GM12878 (cell line): ENCODE results near the gene LMTK3. TPM values are rescaled to one million over a fixed set of nuclear protein-coding genes. Genes with fewer than 3 reads are reported as not detected.

Experiments used
- ATAC-seq: fragments of 200-7000 bp; cut with Tn5 transposase; 3 replicates; pipeline ENCODE4 v1.9.1; 2020; ENCODE audit warnings: mild to moderate bottlenecking, moderate library complexity
- BruUV-seq: library from RNA; stranded (reverse); fragments of 400-500 nt; replicated peaks from 2 replicates; lab custom pipeline; 2021; lab: Mats Ljungman, UMichigan
- CTCF ChIA-PET: fragments of 300-600 bp; sonication (Branson Sonifier 250); formaldehyde crosslinking; extraction: SDS; loops from one replicate; lab custom pipeline; 2021; ENCODE audit warnings: inconsistent platforms; lab: Yijun Ruan, JAX
- POLR2A ChIA-PET: fragments of 350-600 bp; formaldehyde crosslinking; extraction: SDS; loops from one replicate; lab custom pipeline; 2021; ENCODE audit warnings: inconsistent platforms; lab: Charles Lee
- RAD21 ChIA-PET: fragments of 300-600 bp; sonication (Branson Sonifier 250); formaldehyde crosslinking; loops from one replicate; lab custom pipeline; 2023; ENCODE audit warnings: antibody characterized with exemption; ENCODE audit not compliant: unreplicated experiment; lab: Charles Lee
- SMC1A ChIA-PET: fragments of 300-600 bp; sonication (Branson Sonifier 250); formaldehyde crosslinking; loops from one replicate; lab custom pipeline; 2023; ENCODE audit not compliant: unreplicated experiment, uncharacterized antibody; lab: Charles Lee
- DNase-seq: peaks from one replicate; pipeline ENCODE4 v3.0.0-alpha.2; 2011; ENCODE audit warnings: low read depth, low spot score
- FAIRE-seq: peaks from 3 replicates; lab custom pipeline; 2011; peaks lifted over from hg19 to GRCh38; lab: Jason Lieb, UNC
- H2AFZ ChIP-seq: 2 replicates; pipeline ENCODE4 v1.6.0; 2011; ENCODE audit warnings: low read depth, low read length, control low read depth; ENCODE audit not compliant: control insufficient read depth
- H3K27ac ChIP-seq: 2 replicates; pipeline ENCODE4 v1.5.1; 2011; ENCODE audit warnings: control low read depth; ENCODE audit not compliant: control insufficient read depth, insufficient read depth
- H3K27me3 ChIP-seq, 2 experiments: replicated peaks in 1 of 2; 2 replicates each; pipeline versions ENCODE4 v1.6.0 to v1.6.1; 2011; ENCODE audit warnings: low read length in 1 of 2; ENCODE audit not compliant: control insufficient read depth in 2 of 2, insufficient read depth in 2 of 2
- H3K36me3 ChIP-seq, 2 experiments: 2 replicates each; pipeline ENCODE4 v1.5.1; 2011; ENCODE audit warnings: low read length in 1 of 2; ENCODE audit not compliant: control insufficient read depth in 2 of 2, insufficient read depth in 2 of 2
- H3K4me1 ChIP-seq: 2 replicates; pipeline ENCODE4 v1.6.1; 2011; ENCODE audit warnings: mild to moderate bottlenecking, low read length, moderate library complexity, mixed read lengths; ENCODE audit not compliant: control insufficient read depth, insufficient read depth
- H3K4me2 ChIP-seq: 2 replicates; pipeline ENCODE4 v1.6.0; 2011; ENCODE audit warnings: control low read depth; ENCODE audit not compliant: control insufficient read depth, insufficient read depth
- H3K4me3 ChIP-seq: fragments of 200-600 bp; sonication (generic); 2 replicates; pipeline ENCODE4 v1.5.1; 2016
- H3K79me2 ChIP-seq: 2 replicates; pipeline ENCODE4 v1.6.0; 2011; ENCODE audit warnings: low read length; ENCODE audit not compliant: control insufficient read depth, insufficient read depth
- H3K9ac ChIP-seq: 2 replicates; pipeline ENCODE4 v1.8.0; 2011; ENCODE audit warnings: low read length, control low read depth, mixed read lengths; ENCODE audit not compliant: control insufficient read depth, insufficient read depth
- H3K9me3 ChIP-seq: replicated peaks from 3 replicates; pipeline ENCODE4 v1.5.1; 2011; ENCODE audit warnings: mild to moderate bottlenecking, low read length; ENCODE audit not compliant: control insufficient read depth, insufficient read depth
- H4K20me1 ChIP-seq: 2 replicates; pipeline ENCODE4 v1.6.0; 2011; ENCODE audit not compliant: control insufficient read depth, insufficient read depth
- BRCA1 ChIP-seq: IDR thresholded peaks from 2 replicates; pipeline ENCODE4 v1.6.1; 2011; ENCODE audit warnings: low read depth, low read length, improper control_type of control experiment
- CHD2 ChIP-seq: IDR thresholded peaks from 2 replicates; pipeline ENCODE4 v1.6.1; 2011; ENCODE audit warnings: low read depth, low read length, improper control_type of control experiment, borderline replicate concordance
- CUX1 ChIP-seq: IDR thresholded peaks from 2 replicates; pipeline ENCODE4 v1.6.1; 2012; ENCODE audit warnings: improper control_type of control experiment, low read depth, low read length; ENCODE audit not compliant: insufficient replicate concordance
- EP300 ChIP-seq, 2 experiments: fragments of 150-350 bp in 1 of 2; IDR thresholded peaks; 2 replicates each; pipeline ENCODE4 v1.6.1; 2011 to 2012; ENCODE audit warnings: low read depth in 2 of 2, low read length in 2 of 2, borderline replicate concordance in 1 of 2, improper control_type of control experiment in 1 of 2, inconsistent platforms in 1 of 2; ENCODE audit not compliant: control insufficient read depth in 1 of 2
- IKZF1 ChIP-seq: fragments of 450-650 bp; conservative IDR thresholded peaks from 2 replicates; pipeline ENCODE4 v1.6.1; 2017; ENCODE audit warnings: antibody characterized with exemption, mild to moderate bottlenecking
- MYC ChIP-seq: IDR thresholded peaks from 2 replicates; pipeline ENCODE4 v1.6.1; 2011; ENCODE audit warnings: mild to moderate bottlenecking, low read length, moderate library complexity, inconsistent platforms; ENCODE audit not compliant: insufficient read depth, insufficient replicate concordance, insufficient read length, severe bottlenecking
- YY1 ChIP-seq: IDR thresholded peaks from 2 replicates; pipeline ENCODE4 v1.6.1; 2011; ENCODE audit warnings: low read depth, mild to moderate bottlenecking, low read length
- WGBS: methylation state at CpG from one replicate; pipeline ENCODE4 v1.1.6; 2016; ENCODE audit warnings: low lambda C conversion rate; ENCODE audit not compliant: insufficient replicate concordance, insufficient coverage; ENCODE audit errors: missing lambda C conversion rate; 5-methylcytosine and 5-hydroxymethylcytosine counted together
- in situ Hi-C: fragments of 300-500 bp; cut with MboI; formaldehyde crosslinking; loops from 9 replicates; pipeline ENCODE4 v1.14.3; 2018; ENCODE audit warnings: mixed read lengths
- intact Hi-C: fragments of 100-400 bp; cut with micrococcal nuclease; formaldehyde crosslinking; loops from one replicate; pipeline ENCODE4 v1.14.2; 2022; ENCODE audit not compliant: unreplicated experiment
- polyA plus RNA-seq, 11 experiments: library from polyadenylated mRNA; depleted of rRNA in 4 of 11; unstranded in 6 of 11; stranded (reverse) in 5 of 11; fragments of >200 nt; fragmentation: Nextera tagmentation in 4 of 11; fragmentation: Illumina TruSeq in 1 of 11; extraction: Ambion mirVana in 4 of 11; extraction: Trizol in 1 of 11; gene quantifications; 1 replicate in 1 of 11; 2 replicates in 10 of 11; pipeline versions ENCODE4 v1.2.1 to v1.2.3, GENCODE V29; 2011 to 2016; ENCODE audit warnings: inconsistent platforms in 2 of 11, missing spikeins in 2 of 11, low read depth in 1 of 11
- total RNA-seq, 4 experiments: library from RNA; depleted of rRNA in 3 of 4; stranded (reverse); fragments of >200 nt in 3 of 4; fragmentation: Illumina TruSeq in 1 of 4; extraction: Trizol in 1 of 4; gene quantifications; 2 replicates each; pipeline versions ENCODE4 v1.2.1 to v1.2.3, GENCODE V29; 2013 to 2021
- TF ChIP-seq, protein P1 (sequence below): fragments of 450-650 bp; IDR thresholded peaks from 2 replicates; pipeline ENCODE4 v1.6.1; 2018; ENCODE audit warnings: mild to moderate bottlenecking, low read depth, moderate library complexity; ENCODE audit not compliant: partially characterized antibody
- TF ChIP-seq, protein P2 (sequence below): fragments of 150-350 bp; IDR thresholded peaks from 2 replicates; pipeline ENCODE4 v1.6.1; 2014; ENCODE audit warnings: mild to moderate bottlenecking, low read depth, low read length
- TF ChIP-seq, protein P3 (sequence below): fragments of 450-650 bp; IDR thresholded peaks from 2 replicates; pipeline ENCODE4 v1.6.1; 2017; ENCODE audit warnings: borderline replicate concordance

Gene LMTK3
- total and polyA plus RNA-seq, 10 of the 15 experiments (the other 5 are each of a cell fraction or from before 2014, with no cell fraction given), result under 0.01 to 0.28 (median 0.04) TPM; not detected in 3

- H3K4me2 ChIP-seq, result no peak overlapping the region
- intact Hi-C loops (no loop called here), in situ Hi-C loops (no loop called here)
- ChIA-PET POLR2A (no interaction called here), CTCF (no interaction called here), SMC1A (no interaction called here), RAD21 (no interaction called here)
- no peaks in the 10 kb centered on the region for H3K27me3 ChIP-seq
- H3K9me3 ChIP-seq, result no peaks in the 10 kb centered on the region
- no peak overlapping the region for H3K27ac ChIP-seq
- WGBS, result 66% methylated on average over 28 of the region's 37 CpGs
- FAIRE-seq, result no peak
- H3K9ac ChIP-seq, result no peak overlapping the region
- no peak overlapping the region for H2AFZ ChIP-seq
- peaks cover 7% of the 10 kb centered on the region for H3K4me1 ChIP-seq
- no peaks in the 10 kb centered on the region for H3K79me2 ChIP-seq
- no peaks in the 10 kb centered on the region for H4K20me1 ChIP-seq
- H3K4me3 ChIP-seq, result no peak overlapping the region
- BruUV-seq, result no TSS peak
- no peaks in the 10 kb centered on the region for H3K36me3 ChIP-seq
- no peak for ATAC-seq
- no peak for DNase-seq
- TF ChIP-seq BRCA1, result no peak
- TF ChIP-seq, protein P1, sequence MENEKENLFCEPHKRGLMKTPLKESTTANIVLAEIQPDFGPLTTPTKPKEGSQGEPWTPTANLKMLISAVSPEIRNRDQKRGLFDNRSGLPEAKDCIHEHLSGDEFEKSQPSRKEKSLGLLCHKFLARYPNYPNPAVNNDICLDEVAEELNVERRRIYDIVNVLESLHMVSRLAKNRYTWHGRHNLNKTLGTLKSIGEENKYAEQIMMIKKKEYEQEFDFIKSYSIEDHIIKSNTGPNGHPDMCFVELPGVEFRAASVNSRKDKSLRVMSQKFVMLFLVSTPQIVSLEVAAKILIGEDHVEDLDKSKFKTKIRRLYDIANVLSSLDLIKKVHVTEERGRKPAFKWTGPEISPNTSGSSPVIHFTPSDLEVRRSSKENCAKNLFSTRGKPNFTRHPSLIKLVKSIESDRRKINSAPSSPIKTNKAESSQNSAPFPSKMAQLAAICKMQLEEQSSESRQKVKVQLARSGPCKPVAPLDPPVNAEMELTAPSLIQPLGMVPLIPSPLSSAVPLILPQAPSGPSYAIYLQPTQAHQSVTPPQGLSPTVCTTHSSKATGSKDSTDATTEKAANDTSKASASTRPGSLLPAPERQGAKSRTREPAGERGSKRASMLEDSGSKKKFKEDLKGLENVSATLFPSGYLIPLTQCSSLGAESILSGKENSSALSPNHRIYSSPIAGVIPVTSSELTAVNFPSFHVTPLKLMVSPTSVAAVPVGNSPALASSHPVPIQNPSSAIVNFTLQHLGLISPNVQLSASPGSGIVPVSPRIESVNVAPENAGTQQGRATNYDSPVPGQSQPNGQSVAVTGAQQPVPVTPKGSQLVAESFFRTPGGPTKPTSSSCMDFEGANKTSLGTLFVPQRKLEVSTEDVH, result no peak
- no peak for TF ChIP-seq YY1
- TF ChIP-seq, protein P2, sequence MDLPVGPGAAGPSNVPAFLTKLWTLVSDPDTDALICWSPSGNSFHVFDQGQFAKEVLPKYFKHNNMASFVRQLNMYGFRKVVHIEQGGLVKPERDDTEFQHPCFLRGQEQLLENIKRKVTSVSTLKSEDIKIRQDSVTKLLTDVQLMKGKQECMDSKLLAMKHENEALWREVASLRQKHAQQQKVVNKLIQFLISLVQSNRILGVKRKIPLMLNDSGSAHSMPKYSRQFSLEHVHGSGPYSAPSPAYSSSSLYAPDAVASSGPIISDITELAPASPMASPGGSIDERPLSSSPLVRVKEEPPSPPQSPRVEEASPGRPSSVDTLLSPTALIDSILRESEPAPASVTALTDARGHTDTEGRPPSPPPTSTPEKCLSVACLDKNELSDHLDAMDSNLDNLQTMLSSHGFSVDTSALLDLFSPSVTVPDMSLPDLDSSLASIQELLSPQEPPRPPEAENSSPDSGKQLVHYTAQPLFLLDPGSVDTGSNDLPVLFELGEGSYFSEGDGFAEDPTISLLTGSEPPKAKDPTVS, result no peak
- TF ChIP-seq EP300 (IDR thresholded peaks at IDR 0.05; ENCODE audit: borderline replicate concordance in 1 of 2, control insufficient read depth in 1 of 2, low read depth in 2 of 2, low read length in 2 of 2), result no peak
- TF ChIP-seq, protein P3, sequence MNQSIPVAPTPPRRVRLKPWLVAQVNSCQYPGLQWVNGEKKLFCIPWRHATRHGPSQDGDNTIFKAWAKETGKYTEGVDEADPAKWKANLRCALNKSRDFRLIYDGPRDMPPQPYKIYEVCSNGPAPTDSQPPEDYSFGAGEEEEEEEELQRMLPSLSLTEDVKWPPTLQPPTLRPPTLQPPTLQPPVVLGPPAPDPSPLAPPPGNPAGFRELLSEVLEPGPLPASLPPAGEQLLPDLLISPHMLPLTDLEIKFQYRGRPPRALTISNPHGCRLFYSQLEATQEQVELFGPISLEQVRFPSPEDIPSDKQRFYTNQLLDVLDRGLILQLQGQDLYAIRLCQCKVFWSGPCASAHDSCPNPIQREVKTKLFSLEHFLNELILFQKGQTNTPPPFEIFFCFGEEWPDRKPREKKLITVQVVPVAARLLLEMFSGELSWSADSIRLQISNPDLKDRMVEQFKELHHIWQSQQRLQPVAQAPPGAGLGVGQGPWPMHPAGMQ, result no peak
- no peak for TF ChIP-seq MYC
- TF ChIP-seq CHD2, result no peak
- no peak for TF ChIP-seq CUX1
- no peak for TF ChIP-seq IKZF1
These were observed 26.6 kb downstream of the LMTK3 start for GRCh38 chr19:48484931-48485612.
